ENCODE data around the gene NRL. TPM values are rescaled to one million over a fixed set of nuclear protein-coding genes. Genes with fewer than 3 reads are reported as not detected.

NRL gene
- total and polyA plus RNA-seq, 10 of the 15 experiments (the other 5 are each of a cell fraction or from before 2014, with no cell fraction given): 0.11 to 4.4 (median 2.2) TPM

- no TSS peak for BruUV-seq (replicated peaks)
- FAIRE-seq (no peak), ATAC-seq (no peak), DNase-seq (ENCODE audit: low read depth, low spot score) (no peak)
- no peaks in the 10 kb centered on the region; the same call in 2 of the 3 replicates for H3K9me3 ChIP-seq (replicated peaks; ENCODE audit: control insufficient read depth, insufficient read depth, low read length)
- 66% methylated on average over 14 of the region's 14 CpGs for WGBS (ENCODE audit: insufficient coverage, insufficient replicate concordance, low lambda C conversion rate, missing lambda C conversion rate)
- ChIA-PET CTCF (interaction anchor here (1.0 to 1.4 kb wide), 3 partner anchors 53 to 406 kb away, joined by 3 to 4 read pairs (median 3); no protein-coding TSS in a partner anchor), POLR2A (no interaction called here), SMC1A (ENCODE audit: uncharacterized antibody, unreplicated experiment) (interaction anchor here (1.3 to 1.4 kb wide), 3 partner anchors 23 to 77 kb away, joined by 3 to 4 read pairs (median 3); partner anchors contain the start of genes DCAF11 and NRL), RAD21 (ENCODE audit: unreplicated experiment) (no interaction called here)
- H3K4me1 ChIP-seq (ENCODE audit: control insufficient read depth, insufficient read depth, low read length): no peaks in the 10 kb centered on the region; the same call in 1 of the 2 replicates
- no peak overlapping the region for H3K27ac ChIP-seq (ENCODE audit: control insufficient read depth, insufficient read depth)
- H3K27me3 ChIP-seq (replicated peaks in 1 of 2; ENCODE audit: control insufficient read depth in 2 of 2, insufficient read depth in 2 of 2, low read length in 1 of 2): no peaks in the 10 kb centered on the region
- TF ChIP-seq RCOR1 (conservative IDR thresholded peaks at IDR 0.05; ENCODE audit: low read depth, low read length) (no peak), RB1 (IDR thresholded peaks at IDR 0.05; ENCODE audit: borderline replicate concordance) (no peak), BRCA1 (IDR thresholded peaks at IDR 0.05; ENCODE audit: low read depth, low read length) (no peak), ASH2L (IDR thresholded peaks at IDR 0.05; ENCODE audit: borderline replicate concordance, low read depth) (no peak), BHLHE40 (IDR thresholded peaks at IDR 0.05; ENCODE audit: borderline replicate concordance in 1 of 2, low read depth in 2 of 2, low read length in 1 of 2) (no peak)
- TF ChIP-seq, protein P1, sequence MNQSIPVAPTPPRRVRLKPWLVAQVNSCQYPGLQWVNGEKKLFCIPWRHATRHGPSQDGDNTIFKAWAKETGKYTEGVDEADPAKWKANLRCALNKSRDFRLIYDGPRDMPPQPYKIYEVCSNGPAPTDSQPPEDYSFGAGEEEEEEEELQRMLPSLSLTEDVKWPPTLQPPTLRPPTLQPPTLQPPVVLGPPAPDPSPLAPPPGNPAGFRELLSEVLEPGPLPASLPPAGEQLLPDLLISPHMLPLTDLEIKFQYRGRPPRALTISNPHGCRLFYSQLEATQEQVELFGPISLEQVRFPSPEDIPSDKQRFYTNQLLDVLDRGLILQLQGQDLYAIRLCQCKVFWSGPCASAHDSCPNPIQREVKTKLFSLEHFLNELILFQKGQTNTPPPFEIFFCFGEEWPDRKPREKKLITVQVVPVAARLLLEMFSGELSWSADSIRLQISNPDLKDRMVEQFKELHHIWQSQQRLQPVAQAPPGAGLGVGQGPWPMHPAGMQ (IDR thresholded peaks at IDR 0.05; ENCODE audit: borderline replicate concordance): no peak
- H4K20me1 ChIP-seq (ENCODE audit: control insufficient read depth, insufficient read depth): no peaks in the 10 kb centered on the region
- no peaks in the 10 kb centered on the region for H3K79me2 ChIP-seq (ENCODE audit: control insufficient read depth, insufficient read depth, low read length)
- in situ Hi-C loops (cut with MboI) (loop anchor here (10.0 kb wide), 1 partner anchor 63 kb away; no protein-coding TSS in a partner anchor), intact Hi-C loops (cut with micrococcal nuclease; ENCODE audit: unreplicated experiment) (no loop called here)
- no peak overlapping the region for H3K9ac ChIP-seq (ENCODE audit: control insufficient read depth, insufficient read depth, low read length)
- H3K4me2 ChIP-seq (ENCODE audit: control insufficient read depth, insufficient read depth): no peak overlapping the region
- no peak overlapping the region for H3K4me3 ChIP-seq
- H3K36me3 ChIP-seq (ENCODE audit: control insufficient read depth in 2 of 2, insufficient read depth in 2 of 2, low read length in 1 of 2): no peaks in the 10 kb centered on the region
- no peak overlapping the region for H2AFZ ChIP-seq (ENCODE audit: control insufficient read depth, low read depth, low read length)
These were observed 77.1 kb downstream of the NRL start for GRCh38 chr14:24037658-24038037.

Measured in GM12878 (cell line).